K562 (cell line): Measurements from ENCODE around the gene OR6S1.

Experiments used
- GABPA ChIP-seq: fragments of 200-800 bp; sonication (Bioruptor generic); conservative IDR thresholded peaks from 2 replicates; pipeline ENCODE4 v1.6.1; 2016; ENCODE audit warnings: low read depth, missing genetic modification characterization, missing compliant biosample characterization
- HDAC6 ChIP-seq: IDR thresholded peaks from 2 replicates; pipeline ENCODE4 v1.6.1; 2012; ENCODE audit warnings: low read depth, mild to moderate bottlenecking, control low read depth, inconsistent platforms, low read length, moderate library complexity
- LARP7 ChIP-seq: fragments of 450-650 bp; IDR thresholded peaks from 2 replicates; pipeline ENCODE4 v1.6.1; 2016
- POLR2A ChIP-seq: fragments of 450-650 bp; conservative IDR thresholded peaks from 2 replicates; pipeline ENCODE4 v1.6.1; 2016
- TF ChIP-seq, protein P1 (sequence below): fragments of 450-650 bp; IDR thresholded peaks from 2 replicates; pipeline ENCODE4 v1.6.1; 2017; ENCODE audit warnings: antibody characterized with exemption, mild to moderate bottlenecking
- TF ChIP-seq, protein P2 (sequence below), 2 experiments: fragments of 200-800 bp in 1 of 2; sonication (Bioruptor generic) in 1 of 2; sonication (generic) in 1 of 2; formaldehyde crosslinking in 1 of 2; IDR thresholded peaks in 1 of 2; conservative IDR thresholded peaks in 1 of 2; 2 replicates each; pipeline versions ENCODE4 v1.5.0 to v1.6.1; 2016 to 2020; ENCODE audit warnings: missing compliant biosample characterization in 1 of 2, missing genetic modification characterization in 1 of 2, missing genetic modification reagents in 1 of 2
- TF ChIP-seq, protein P3 (sequence below), 2 experiments: fragments of 450-650 bp; formaldehyde crosslinking in 1 of 2; IDR thresholded peaks; 2 replicates each; pipeline versions ENCODE4 v1.4.0 to v1.6.1; 2014 to 2020; ENCODE audit warnings: mild to moderate bottlenecking in 2 of 2, borderline replicate concordance in 1 of 2, low read depth in 1 of 2

GRCh38 chr14:20657216-20658211 lies 16.0 kb upstream of the OR6S1 start:
- TF ChIP-seq LARP7 (no peak), POLR2A (no peak), HDAC6 (no peak), GABPA (tag) (no peak)
- TF ChIP-seq, protein P1, sequence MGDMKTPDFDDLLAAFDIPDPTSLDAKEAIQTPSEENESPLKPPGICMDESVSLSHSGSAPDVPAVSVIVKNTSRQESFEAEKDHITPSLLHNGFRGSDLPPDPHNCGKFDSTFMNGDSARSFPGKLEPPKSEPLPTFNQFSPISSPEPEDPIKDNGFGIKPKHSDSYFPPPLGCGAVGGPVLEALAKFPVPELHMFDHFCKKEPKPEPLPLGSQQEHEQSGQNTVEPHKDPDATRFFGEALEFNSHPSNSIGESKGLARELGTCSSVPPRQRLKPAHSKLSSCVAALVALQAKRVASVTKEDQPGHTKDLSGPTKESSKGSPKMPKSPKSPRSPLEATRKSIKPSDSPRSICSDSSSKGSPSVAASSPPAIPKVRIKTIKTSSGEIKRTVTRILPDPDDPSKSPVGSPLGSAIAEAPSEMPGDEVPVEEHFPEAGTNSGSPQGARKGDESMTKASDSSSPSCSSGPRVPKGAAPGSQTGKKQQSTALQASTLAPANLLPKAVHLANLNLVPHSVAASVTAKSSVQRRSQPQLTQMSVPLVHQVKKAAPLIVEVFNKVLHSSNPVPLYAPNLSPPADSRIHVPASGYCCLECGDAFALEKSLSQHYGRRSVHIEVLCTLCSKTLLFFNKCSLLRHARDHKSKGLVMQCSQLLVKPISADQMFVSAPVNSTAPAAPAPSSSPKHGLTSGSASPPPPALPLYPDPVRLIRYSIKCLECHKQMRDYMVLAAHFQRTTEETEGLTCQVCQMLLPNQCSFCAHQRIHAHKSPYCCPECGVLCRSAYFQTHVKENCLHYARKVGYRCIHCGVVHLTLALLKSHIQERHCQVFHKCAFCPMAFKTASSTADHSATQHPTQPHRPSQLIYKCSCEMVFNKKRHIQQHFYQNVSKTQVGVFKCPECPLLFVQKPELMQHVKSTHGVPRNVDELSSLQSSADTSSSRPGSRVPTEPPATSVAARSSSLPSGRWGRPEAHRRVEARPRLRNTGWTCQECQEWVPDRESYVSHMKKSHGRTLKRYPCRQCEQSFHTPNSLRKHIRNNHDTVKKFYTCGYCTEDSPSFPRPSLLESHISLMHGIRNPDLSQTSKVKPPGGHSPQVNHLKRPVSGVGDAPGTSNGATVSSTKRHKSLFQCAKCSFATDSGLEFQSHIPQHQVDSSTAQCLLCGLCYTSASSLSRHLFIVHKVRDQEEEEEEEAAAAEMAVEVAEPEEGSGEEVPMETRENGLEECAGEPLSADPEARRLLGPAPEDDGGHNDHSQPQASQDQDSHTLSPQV, result no peak
- TF ChIP-seq, protein P2, sequence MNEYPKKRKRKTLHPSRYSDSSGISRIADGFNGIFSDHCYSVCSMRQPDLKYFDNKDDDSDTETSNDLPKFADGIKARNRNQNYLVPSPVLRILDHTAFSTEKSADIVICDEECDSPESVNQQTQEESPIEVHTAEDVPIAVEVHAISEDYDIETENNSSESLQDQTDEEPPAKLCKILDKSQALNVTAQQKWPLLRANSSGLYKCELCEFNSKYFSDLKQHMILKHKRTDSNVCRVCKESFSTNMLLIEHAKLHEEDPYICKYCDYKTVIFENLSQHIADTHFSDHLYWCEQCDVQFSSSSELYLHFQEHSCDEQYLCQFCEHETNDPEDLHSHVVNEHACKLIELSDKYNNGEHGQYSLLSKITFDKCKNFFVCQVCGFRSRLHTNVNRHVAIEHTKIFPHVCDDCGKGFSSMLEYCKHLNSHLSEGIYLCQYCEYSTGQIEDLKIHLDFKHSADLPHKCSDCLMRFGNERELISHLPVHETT (CRISPR knock-in tag; conservative IDR thresholded peaks at IDR 0.05 in 1 of 2, IDR thresholded peaks at IDR 0.05 in 1 of 2), result no peak
- TF ChIP-seq, protein P3, sequence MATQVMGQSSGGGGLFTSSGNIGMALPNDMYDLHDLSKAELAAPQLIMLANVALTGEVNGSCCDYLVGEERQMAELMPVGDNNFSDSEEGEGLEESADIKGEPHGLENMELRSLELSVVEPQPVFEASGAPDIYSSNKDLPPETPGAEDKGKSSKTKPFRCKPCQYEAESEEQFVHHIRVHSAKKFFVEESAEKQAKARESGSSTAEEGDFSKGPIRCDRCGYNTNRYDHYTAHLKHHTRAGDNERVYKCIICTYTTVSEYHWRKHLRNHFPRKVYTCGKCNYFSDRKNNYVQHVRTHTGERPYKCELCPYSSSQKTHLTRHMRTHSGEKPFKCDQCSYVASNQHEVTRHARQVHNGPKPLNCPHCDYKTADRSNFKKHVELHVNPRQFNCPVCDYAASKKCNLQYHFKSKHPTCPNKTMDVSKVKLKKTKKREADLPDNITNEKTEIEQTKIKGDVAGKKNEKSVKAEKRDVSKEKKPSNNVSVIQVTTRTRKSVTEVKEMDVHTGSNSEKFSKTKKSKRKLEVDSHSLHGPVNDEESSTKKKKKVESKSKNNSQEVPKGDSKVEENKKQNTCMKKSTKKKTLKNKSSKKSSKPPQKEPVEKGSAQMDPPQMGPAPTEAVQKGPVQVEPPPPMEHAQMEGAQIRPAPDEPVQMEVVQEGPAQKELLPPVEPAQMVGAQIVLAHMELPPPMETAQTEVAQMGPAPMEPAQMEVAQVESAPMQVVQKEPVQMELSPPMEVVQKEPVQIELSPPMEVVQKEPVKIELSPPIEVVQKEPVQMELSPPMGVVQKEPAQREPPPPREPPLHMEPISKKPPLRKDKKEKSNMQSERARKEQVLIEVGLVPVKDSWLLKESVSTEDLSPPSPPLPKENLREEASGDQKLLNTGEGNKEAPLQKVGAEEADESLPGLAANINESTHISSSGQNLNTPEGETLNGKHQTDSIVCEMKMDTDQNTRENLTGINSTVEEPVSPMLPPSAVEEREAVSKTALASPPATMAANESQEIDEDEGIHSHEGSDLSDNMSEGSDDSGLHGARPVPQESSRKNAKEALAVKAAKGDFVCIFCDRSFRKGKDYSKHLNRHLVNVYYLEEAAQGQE (IDR thresholded peaks at IDR 0.05; ENCODE audit: borderline replicate concordance), result no peak
- TF ChIP-seq, protein P3 (CRISPR knock-in tag; IDR thresholded peaks at IDR 0.05; ENCODE audit: low read depth), result no peak
